Measurements from ENCODE around the gene DUT. TPM values are rescaled to one million over a fixed set of nuclear protein-coding genes. Genes with fewer than 3 reads are reported as not detected.

DUT gene
- total and polyA plus RNA-seq, 9 of the 15 experiments (the other 6 are each of a cell fraction or from before 2014, with no cell fraction given) = 13.9 to 235 (median 94.9) TPM

- TF ChIP-seq HMBOX1 (IDR thresholded peaks at IDR 0.05) (no peak), MLLT1 (IDR thresholded peaks at IDR 0.05) (no peak), ZNF143 (CRISPR knock-in tag; IDR thresholded peaks at IDR 0.05) (no peak), TAF1 (IDR thresholded peaks at IDR 0.05; ENCODE audit: control insufficient read depth, extremely low read depth, insufficient read depth, low read length, severe bottlenecking) (peak; percentile 34), NCOA4 (IDR thresholded peaks at IDR 0.05; ENCODE audit: partially characterized antibody) (no peak), E2F3 (CRISPR knock-in tag; IDR thresholded peaks at IDR 0.05) (no peak), E2F4 (CRISPR knock-in tag; IDR thresholded peaks at IDR 0.05; ENCODE audit: low read depth) (peak; percentile 68; the same call in 1 of the 2 replicates), U2AF2 (optimal IDR thresholded peaks at IDR 0.05; ENCODE audit: low read depth, low read length) (no peak), RBM39 (optimal IDR thresholded peaks at IDR 0.05; ENCODE audit: low read depth, low read length) (no peak), SAFB2 (IDR thresholded peaks at IDR 0.05; ENCODE audit: borderline replicate concordance, low read depth, low read length, severe bottlenecking) (no peak), ESRRB (CRISPR knock-in tag; IDR thresholded peaks at IDR 0.05; ENCODE audit: borderline replicate concordance) (no peak), SPI1 (IDR thresholded peaks at IDR 0.05; ENCODE audit: borderline replicate concordance, low read depth, low read length) (no peak), KLF10 (CRISPR knock-in tag; IDR thresholded peaks at IDR 0.05) (no peak), HOMEZ (CRISPR knock-in tag; IDR thresholded peaks at IDR 0.05) (no peak), FOS (IDR thresholded peaks at IDR 0.05; ENCODE audit: extremely low read depth, insufficient read length) (no peak), E2F5 (CRISPR knock-in tag; IDR thresholded peaks at IDR 0.05) (peak; percentile 51; the same call in 1 of the 2 replicates), HSF4 (CRISPR knock-in tag; IDR thresholded peaks at IDR 0.05; ENCODE audit: borderline replicate concordance) (no peak), STAT5B (CRISPR knock-in tag; IDR thresholded peaks at IDR 0.05) (no peak), ZNF695 (CRISPR knock-in tag; IDR thresholded peaks at IDR 0.05) (no peak), TBP (optimal IDR thresholded peaks at IDR 0.05; ENCODE audit: low read depth, low read length) (peak; percentile 18), POLR3G (IDR thresholded peaks at IDR 0.05; ENCODE audit: extremely low read depth, insufficient read length, insufficient replicate concordance) (no peak)
These were observed at the start of gene DUT (continued) for GRCh38 chr15:48330855-48331795.

Data from K562 (cell line).